Endothelial cell of umbilical vein (primary cell): ENCODE data around the gene LIN28B. TPM values are rescaled to one million over a fixed set of nuclear protein-coding genes. Genes with fewer than 3 reads are reported as not detected.

Experiments
- BruUV-seq: library from RNA; stranded (reverse); fragments of 400-500 nt; replicated peaks from 2 replicates; lab custom pipeline; 2021; lab: Mats Ljungman, UMichigan
- CTCF ChIA-PET: fragments of 300-600, 350-600 bp; sonication (Branson Sonifier 250); formaldehyde crosslinking; loops from one replicate; lab custom pipeline; 2021; ENCODE audit warnings: antibody characterized with exemption, inconsistent platforms; lab: Charles Lee
- POLR2A ChIA-PET: fragments of 300-600, 350-600 bp; sonication (Branson Sonifier 250); formaldehyde crosslinking; loops from one replicate; lab custom pipeline; 2021; ENCODE audit warnings: antibody characterized with exemption, inconsistent platforms; lab: Charles Lee
- DNase-seq: peaks from one replicate; pipeline ENCODE4 v3.0.0-alpha.2; 2011; ENCODE audit warnings: low read depth, low spot score
- FAIRE-seq: peaks from 2 replicates; lab custom pipeline; 2011; peaks lifted over from hg19 to GRCh38; lab: Jason Lieb, UNC
- H2AFZ ChIP-seq: 2 replicates; pipeline ENCODE4 v1.6.0; 2012; ENCODE audit warnings: low read depth, low read length, control low read depth, inconsistent platforms
- H3K27ac ChIP-seq: 2 replicates; pipeline ENCODE4 v1.5.1; 2011; ENCODE audit warnings: low read depth, mild to moderate bottlenecking, control low read depth, low read length, moderate library complexity; ENCODE audit not compliant: insufficient read depth
- H3K27me3 ChIP-seq, 2 experiments: 2 replicates each; pipeline versions ENCODE4 v1.6.0 to v1.6.1; 2011; ENCODE audit warnings: low read length in 2 of 2, mixed read lengths in 1 of 2; ENCODE audit not compliant: control insufficient read depth in 2 of 2, insufficient read depth in 2 of 2
- H3K36me3 ChIP-seq, 2 experiments: 2 replicates in 1 of 2; 3 replicates in 1 of 2; pipeline ENCODE4 v1.5.1; 2011; ENCODE audit warnings: low read length in 2 of 2, mild to moderate bottlenecking in 1 of 2, moderate library complexity in 1 of 2; ENCODE audit not compliant: control insufficient read depth in 2 of 2, insufficient read depth in 2 of 2; ENCODE audit errors: extremely low read depth in 1 of 2
- H3K4me1 ChIP-seq: 3 replicates; pipeline ENCODE4 v1.5.1; 2011; ENCODE audit warnings: mild to moderate bottlenecking, low read length; ENCODE audit not compliant: control insufficient read depth, insufficient read depth; ENCODE audit errors: extremely low read depth
- H3K4me2 ChIP-seq: 2 replicates; pipeline ENCODE4 v1.6.1; 2011; ENCODE audit warnings: low read length, control low read depth, mixed read lengths; ENCODE audit not compliant: insufficient read depth
- H3K4me3 ChIP-seq, 3 experiments: fragments of 200-600 bp in 1 of 3; sonication (generic), shearing (Covaris generic) in 1 of 3; replicated peaks in 1 of 3; 2 replicates each; pipeline ENCODE4 v1.5.1; 2011 to 2016; ENCODE audit warnings: control low read depth in 3 of 3, low read length in 3 of 3, mild to moderate bottlenecking in 2 of 3, inconsistent platforms in 1 of 3, low read depth in 1 of 3, moderate library complexity in 1 of 3; ENCODE audit not compliant: insufficient read depth in 1 of 3
- H3K79me2 ChIP-seq: 2 replicates; pipeline ENCODE4 v1.6.0; 2012; ENCODE audit warnings: low read length, inconsistent platforms; ENCODE audit not compliant: control insufficient read depth, insufficient read depth
- H3K9ac ChIP-seq: replicated peaks from 2 replicates; pipeline ENCODE3; 2011; ENCODE audit warnings: low read length, control low read depth; ENCODE audit not compliant: insufficient read depth; ENCODE audit errors: extremely low read depth
- H3K9me1 ChIP-seq: replicated peaks from 3 replicates; pipeline ENCODE4 v1.6.0; 2011; ENCODE audit warnings: mild to moderate bottlenecking, low read length; ENCODE audit not compliant: control insufficient read depth, insufficient read depth; ENCODE audit errors: extremely low read depth
- H3K9me3 ChIP-seq: replicated peaks from 2 replicates; pipeline ENCODE4 v1.5.1; 2012; ENCODE audit warnings: low read length, inconsistent platforms; ENCODE audit not compliant: control insufficient read depth, insufficient read depth
- H4K20me1 ChIP-seq: replicated peaks from 2 replicates; pipeline ENCODE3; 2011; ENCODE audit warnings: mild to moderate bottlenecking, low read length; ENCODE audit not compliant: control insufficient read depth, insufficient read depth; ENCODE audit errors: extremely low read depth
- EZH2 ChIP-seq: IDR thresholded peaks from 2 replicates; pipeline ENCODE4 v1.6.1; 2012; ENCODE audit warnings: borderline replicate concordance, low read depth, mild to moderate bottlenecking, moderate library complexity, low read length, inconsistent platforms; ENCODE audit not compliant: severe bottlenecking
- JUN ChIP-seq: IDR thresholded peaks from 2 replicates; pipeline ENCODE4 v1.6.1; 2011; ENCODE audit warnings: borderline replicate concordance, low read depth; ENCODE audit not compliant: insufficient read length, insufficient read depth
- MYC ChIP-seq: IDR thresholded peaks from one replicate; pipeline ENCODE4 v1.6.1; 2011; ENCODE audit warnings: mild to moderate bottlenecking, low read depth, low read length
- POLR2A ChIP-seq: IDR thresholded peaks from 2 replicates; pipeline ENCODE4 v1.6.1; 2012; ENCODE audit warnings: low read depth, mild to moderate bottlenecking, control low read depth, low read length
- POLR2AphosphoS5 ChIP-seq: IDR thresholded peaks from 2 replicates; pipeline ENCODE4 v1.6.1; 2012; ENCODE audit warnings: low read depth, mild to moderate bottlenecking, control low read depth, low read length, moderate library complexity; ENCODE audit not compliant: insufficient read depth
- dilution Hi-C: fragments of 300-500 bp; cut with MboI; formaldehyde crosslinking; loops from one replicate; pipeline ENCODE4 v1.15.0; 2019; ENCODE audit warnings: low sequenced_read_pairs; ENCODE audit not compliant: extremely low pct_ligation_motif_present
- intact Hi-C: fragments of 100-400 bp; cut with micrococcal nuclease; formaldehyde crosslinking; loops from one replicate; pipeline ENCODE4 v1.10.0; 2022
- polyA plus RNA-seq, 4 experiments: library from polyadenylated mRNA; depleted of rRNA in 3 of 4; stranded (reverse) in 3 of 4; unstranded in 1 of 4; fragments of >200 nt; gene quantifications; 2 replicates each; pipeline versions ENCODE4 v1.2.1 to v1.2.3, GENCODE V29; 2011 to 2012; ENCODE audit warnings: missing spikeins in 1 of 4
- total RNA-seq: library from RNA; stranded (reverse); gene quantifications from 2 replicates; pipeline ENCODE4 v1.2.3, GENCODE V29; 2021
- TF ChIP-seq, protein P1 (sequence below), 2 donors: IDR thresholded peaks; 1 replicate in 1 of 2; 2 replicates in 1 of 2; pipeline ENCODE4 v1.5.1; 2011; ENCODE audit warnings: low read length in 2 of 2, mild to moderate bottlenecking in 2 of 2, moderate library complexity in 2 of 2, control low read depth in 1 of 2, inconsistent platforms in 1 of 2, low read depth in 1 of 2; ENCODE audit not compliant: insufficient read depth in 1 of 2; ENCODE audit errors: extremely low read depth in 1 of 2
- TF ChIP-seq, protein P2 (sequence below): IDR thresholded peaks from 2 replicates; pipeline ENCODE4 v1.6.1; 2011; ENCODE audit not compliant: insufficient read depth, insufficient read length

LIN28B gene
- total and polyA plus RNA-seq, 2 donors (not counting 3 experiments of a cell fraction or from before 2014, with no cell fraction given): not detected

DNA sequence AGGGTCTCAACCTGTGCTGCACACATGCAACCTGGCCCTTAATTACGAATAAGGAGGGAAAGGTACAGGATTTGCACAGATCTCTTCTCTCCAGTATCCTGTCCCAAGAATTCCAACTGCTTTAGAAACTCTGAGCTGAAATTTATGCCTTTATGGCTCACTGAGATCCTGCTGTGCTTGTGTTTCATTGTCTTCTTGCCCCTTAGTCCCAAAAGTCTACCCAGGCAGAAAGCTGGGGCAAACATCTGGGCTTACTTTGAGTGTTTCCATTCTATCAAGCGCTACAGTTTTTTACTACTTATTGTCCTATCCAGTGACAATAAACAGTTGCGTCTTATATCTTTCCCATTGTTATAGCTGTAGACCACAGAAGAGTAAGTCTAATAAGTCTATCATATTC lies 99.7 kb downstream of the LIN28B start:
- no TSS peak for BruUV-seq
- intact Hi-C loops: no loop called here
- H3K36me3 ChIP-seq: no peaks in the 10 kb centered on the region
- TF ChIP-seq, protein P1, sequence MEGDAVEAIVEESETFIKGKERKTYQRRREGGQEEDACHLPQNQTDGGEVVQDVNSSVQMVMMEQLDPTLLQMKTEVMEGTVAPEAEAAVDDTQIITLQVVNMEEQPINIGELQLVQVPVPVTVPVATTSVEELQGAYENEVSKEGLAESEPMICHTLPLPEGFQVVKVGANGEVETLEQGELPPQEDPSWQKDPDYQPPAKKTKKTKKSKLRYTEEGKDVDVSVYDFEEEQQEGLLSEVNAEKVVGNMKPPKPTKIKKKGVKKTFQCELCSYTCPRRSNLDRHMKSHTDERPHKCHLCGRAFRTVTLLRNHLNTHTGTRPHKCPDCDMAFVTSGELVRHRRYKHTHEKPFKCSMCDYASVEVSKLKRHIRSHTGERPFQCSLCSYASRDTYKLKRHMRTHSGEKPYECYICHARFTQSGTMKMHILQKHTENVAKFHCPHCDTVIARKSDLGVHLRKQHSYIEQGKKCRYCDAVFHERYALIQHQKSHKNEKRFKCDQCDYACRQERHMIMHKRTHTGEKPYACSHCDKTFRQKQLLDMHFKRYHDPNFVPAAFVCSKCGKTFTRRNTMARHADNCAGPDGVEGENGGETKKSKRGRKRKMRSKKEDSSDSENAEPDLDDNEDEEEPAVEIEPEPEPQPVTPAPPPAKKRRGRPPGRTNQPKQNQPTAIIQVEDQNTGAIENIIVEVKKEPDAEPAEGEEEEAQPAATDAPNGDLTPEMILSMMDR (IDR thresholded peaks at IDR 0.05; ENCODE audit: extremely low read depth in 1 of 2, insufficient read depth in 1 of 2, low read depth in 1 of 2, low read length in 2 of 2): no peak
- TF ChIP-seq, protein P2, sequence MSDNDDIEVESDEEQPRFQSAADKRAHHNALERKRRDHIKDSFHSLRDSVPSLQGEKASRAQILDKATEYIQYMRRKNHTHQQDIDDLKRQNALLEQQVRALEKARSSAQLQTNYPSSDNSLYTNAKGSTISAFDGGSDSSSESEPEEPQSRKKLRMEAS: no peak
- no peak for TF ChIP-seq POLR2AphosphoS5
- no peaks in the 10 kb centered on the region for H4K20me1 ChIP-seq
- no peak overlapping the region for H2AFZ ChIP-seq
- peaks cover 11% of the 10 kb centered on the region for H3K4me1 ChIP-seq
- ChIA-PET POLR2A (no interaction called here), CTCF (interaction anchor here (1.9 to 2.4 kb wide), 2 partner anchors 21 to 31 kb away, joined by 7 to 14 read pairs; no protein-coding TSS in a partner anchor)
- H3K4me2 ChIP-seq: no peak overlapping the region
- DNase-seq: no peak
- H3K4me3 ChIP-seq: no peak overlapping the region
- no peaks in the 10 kb centered on the region for H3K79me2 ChIP-seq
- H3K27me3 ChIP-seq: no peaks in the 10 kb centered on the region
- no peaks in the 10 kb centered on the region for H3K9me1 ChIP-seq
- dilution Hi-C loops: no loop called here
- FAIRE-seq: no peak
- no peak overlapping the region for H3K27ac ChIP-seq
- H3K9ac ChIP-seq: no peak overlapping the region
- H3K9me3 ChIP-seq: no peaks in the 10 kb centered on the region

DNA sequence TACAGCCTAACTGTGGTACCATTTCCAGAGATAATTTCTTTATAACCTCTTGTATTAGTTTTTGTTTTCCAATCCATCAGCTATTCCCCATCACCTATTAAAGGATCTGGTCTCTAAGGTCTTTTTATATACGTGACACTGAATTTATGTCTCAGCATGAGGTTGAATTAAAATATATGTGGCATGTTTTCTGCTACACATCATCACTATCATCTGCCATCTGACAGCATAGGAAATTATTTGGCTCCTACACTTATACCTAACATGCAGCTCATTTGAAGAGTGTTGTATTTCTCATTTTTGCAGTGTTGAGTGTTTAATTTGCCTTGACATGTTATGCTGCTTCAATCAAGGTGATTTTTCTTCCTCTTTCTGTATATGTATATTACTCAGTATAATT lies 100.3 kb downstream of the LIN28B start:
- Histone ChIP-seq H3K9ac (no peak overlapping the region), H4K20me1 (no peaks in the 10 kb centered on the region), H3K4me3 (no peak overlapping the region), H3K36me3 (no peaks in the 10 kb centered on the region), H3K27me3 (no peaks in the 10 kb centered on the region), H3K9me3 (no peaks in the 10 kb centered on the region), H3K9me1 (no peaks in the 10 kb centered on the region), H3K4me1 (peaks cover 6% of the 10 kb centered on the region), H3K27ac (no peak overlapping the region), H3K79me2 (no peaks in the 10 kb centered on the region), H2AFZ (no peak overlapping the region), H3K4me2 (no peak overlapping the region)
- BruUV-seq: no TSS peak
- dilution Hi-C loops (no loop called here), intact Hi-C loops (no loop called here)
- FAIRE-seq (no peak), DNase-seq (no peak)
- no peak for TF ChIP-seq JUN
- TF ChIP-seq, protein P2: no peak
- no peak for TF ChIP-seq POLR2A
- TF ChIP-seq POLR2AphosphoS5: no peak
- TF ChIP-seq EZH2: no peak
- TF ChIP-seq MYC: no peak
- POLR2A ChIA-PET: no interaction called here
- CTCF ChIA-PET: interaction anchor here (1.9 to 2.4 kb wide), 2 partner anchors 21 to 30 kb away, joined by 7 to 14 read pairs; no protein-coding TSS in a partner anchor
